Left renal pelvis (tissue), 4 donors: ENCODE data around the gene ZBTB33. TPM values are rescaled to one million over a fixed set of nuclear protein-coding genes. Genes with fewer than 3 reads are reported as not detected.

Experiments
- DNase-seq, 4 donors: peaks; one replicate each; pipeline ENCODE4 v3.0.0-alpha.2; 2013; ENCODE audit warnings: low read depth in 4 of 4, low spot score in 3 of 4
- polyA plus RNA-seq, 4 donors: library from polyadenylated mRNA; unstranded; fragments of 120-200 nt; gene quantifications; one replicate each; pipeline ENCODE4 v1.2.1, GENCODE V29; 2013; ENCODE audit not compliant: insufficient read length in 4 of 4

ZBTB33 gene, protein sequence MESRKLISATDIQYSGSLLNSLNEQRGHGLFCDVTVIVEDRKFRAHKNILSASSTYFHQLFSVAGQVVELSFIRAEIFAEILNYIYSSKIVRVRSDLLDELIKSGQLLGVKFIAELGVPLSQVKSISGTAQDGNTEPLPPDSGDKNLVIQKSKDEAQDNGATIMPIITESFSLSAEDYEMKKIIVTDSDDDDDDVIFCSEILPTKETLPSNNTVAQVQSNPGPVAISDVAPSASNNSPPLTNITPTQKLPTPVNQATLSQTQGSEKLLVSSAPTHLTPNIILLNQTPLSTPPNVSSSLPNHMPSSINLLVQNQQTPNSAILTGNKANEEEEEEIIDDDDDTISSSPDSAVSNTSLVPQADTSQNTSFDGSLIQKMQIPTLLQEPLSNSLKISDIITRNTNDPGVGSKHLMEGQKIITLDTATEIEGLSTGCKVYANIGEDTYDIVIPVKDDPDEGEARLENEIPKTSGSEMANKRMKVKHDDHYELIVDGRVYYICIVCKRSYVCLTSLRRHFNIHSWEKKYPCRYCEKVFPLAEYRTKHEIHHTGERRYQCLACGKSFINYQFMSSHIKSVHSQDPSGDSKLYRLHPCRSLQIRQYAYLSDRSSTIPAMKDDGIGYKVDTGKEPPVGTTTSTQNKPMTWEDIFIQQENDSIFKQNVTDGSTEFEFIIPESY
- polyA plus RNA-seq, result 10 to 100 TPM; 20.7 to 35.3 (median 25.0) TPM

DNA sequence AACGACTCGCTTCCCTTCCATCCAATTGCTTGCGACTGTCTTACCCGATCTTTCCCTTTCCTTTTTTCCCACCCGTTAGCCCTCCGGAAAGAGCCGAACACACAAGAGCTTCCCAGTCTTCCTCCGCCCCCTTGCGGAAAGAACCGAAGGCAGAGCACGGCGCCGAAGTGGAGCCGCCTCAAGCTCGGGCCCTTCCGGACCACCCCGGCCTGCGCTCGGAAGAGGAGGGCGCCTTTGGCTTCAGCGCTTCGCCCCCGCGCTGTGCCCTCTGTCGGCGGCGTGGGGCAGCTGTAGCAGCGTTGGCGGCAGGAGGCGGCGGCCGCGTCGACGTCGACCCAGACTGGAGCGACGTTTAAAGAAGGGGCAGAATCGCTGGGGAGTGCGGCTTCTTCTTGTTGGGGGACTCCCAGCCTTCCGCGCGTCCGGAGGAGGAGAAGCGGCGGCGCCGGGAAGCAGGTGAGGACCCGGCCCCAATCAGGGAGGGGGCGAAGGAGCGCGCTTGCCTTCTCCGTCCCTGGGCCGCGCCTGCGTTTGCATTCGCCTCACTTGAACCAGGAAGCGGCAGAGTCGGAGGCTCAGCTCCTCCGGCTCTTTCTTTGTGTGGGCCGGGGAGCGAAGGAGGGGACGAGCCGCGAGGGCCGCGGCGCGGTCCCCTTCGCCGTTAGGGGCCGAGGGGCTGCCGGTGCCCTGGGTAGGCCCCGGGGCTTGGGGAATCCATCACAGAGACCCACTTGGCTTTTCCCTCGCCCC, at the start of gene ZBTB33:
Gene ZBTB33 (plus strand): TSS at position 291 of the 750 bp plus-strand sequence. CDS start 2,604 bp downstream, outside the sequence.
- peak; percentile 73 to 89 (median 82) for DNase-seq

DNA sequence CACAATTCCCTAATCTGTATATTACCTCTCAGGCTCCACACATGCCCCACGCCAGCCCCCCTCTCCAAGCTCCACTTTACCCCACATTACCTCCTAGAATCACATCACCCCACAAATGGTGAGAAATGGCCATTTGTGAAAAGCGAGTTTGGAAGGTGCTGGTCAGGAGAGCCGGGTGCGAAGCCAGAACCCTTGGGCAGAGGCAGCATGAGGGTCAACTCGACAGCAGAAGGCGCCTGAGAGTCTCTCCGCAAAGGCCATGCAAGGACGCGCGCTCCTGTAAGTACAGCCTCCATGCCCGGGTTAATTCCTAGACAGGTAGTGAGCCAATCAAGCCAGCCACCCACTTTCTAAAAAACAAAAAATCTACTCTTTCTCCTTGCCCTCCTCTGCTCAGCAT, 49.8 kb upstream of the ZBTB33 start:
- DNase-seq, result no peak

DNA sequence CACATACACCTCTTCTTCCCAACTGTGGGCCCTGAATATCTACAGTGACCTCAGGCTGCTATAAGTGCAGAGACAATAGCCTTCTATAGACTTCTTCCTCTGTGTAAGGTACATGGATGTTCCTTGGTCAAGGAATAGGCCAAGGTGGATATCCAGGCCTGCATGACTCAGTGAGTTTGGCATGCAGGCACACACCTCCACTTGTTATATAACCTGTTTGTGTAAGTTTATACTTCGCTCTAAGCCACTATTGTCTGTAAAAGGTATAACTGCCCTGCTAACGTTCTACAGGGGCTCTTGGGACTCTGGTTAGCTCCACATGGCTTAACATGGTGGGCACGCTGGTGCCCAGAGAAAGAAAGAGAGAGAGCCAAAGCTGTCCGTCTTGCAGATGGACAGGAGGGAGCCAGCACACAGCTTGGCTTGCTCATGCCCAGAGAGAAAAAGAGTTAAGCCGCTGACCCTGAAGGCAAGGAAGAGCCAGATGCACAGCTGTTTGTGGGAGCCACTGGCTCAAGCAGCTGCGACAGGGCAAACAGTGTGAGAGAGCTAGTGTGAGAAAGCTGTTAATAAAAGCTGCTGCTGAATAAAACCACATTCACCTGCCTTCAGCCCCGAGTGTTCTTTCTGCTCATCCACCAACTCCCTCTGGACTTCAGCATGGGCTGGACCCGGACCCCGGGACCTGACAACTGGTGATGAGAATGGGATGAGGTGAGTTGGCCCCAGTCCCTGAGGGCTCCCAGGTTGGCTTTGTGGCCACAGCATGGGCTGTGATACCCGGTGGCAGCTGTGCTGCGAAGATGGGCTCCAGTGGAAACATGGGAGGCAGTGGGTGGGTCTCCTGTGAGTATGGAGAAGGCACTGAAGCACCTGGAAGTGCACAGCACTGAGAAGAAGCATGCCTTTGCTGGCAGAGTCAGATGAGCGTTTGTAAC, 44.5 kb upstream of the ZBTB33 start:
- DNase-seq, result no peak

DNA sequence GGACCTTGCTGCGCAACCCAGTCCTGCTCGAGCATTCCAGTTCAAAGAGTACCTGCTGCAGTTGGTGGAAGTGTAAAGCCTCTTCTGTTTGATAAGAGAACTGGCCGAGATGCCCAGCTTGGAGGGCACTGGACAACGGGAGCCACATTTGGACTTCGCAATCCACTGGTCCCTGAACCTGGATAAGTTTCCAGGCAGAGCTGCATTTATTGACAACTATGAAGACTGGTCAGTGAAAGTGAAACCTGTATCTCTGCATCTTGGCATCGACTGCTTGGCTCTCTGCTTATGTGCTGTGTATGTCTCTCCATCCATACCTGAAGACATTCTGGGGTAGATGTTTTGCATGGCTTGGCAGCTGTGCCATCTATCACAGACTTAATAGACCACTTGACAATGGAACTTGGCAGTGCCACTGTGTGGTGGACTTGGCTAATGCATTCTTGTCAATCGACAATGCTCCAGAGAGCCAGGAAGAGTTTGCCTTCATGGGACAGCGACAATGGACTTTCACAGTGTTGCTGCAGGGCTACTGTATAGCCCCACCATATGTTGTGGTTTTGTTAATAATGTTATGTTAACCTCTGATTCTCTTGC, 43.5 kb upstream of the ZBTB33 start:
- DNase-seq, result peak in 2 of 4 donors; percentile 0 to 22

DNA sequence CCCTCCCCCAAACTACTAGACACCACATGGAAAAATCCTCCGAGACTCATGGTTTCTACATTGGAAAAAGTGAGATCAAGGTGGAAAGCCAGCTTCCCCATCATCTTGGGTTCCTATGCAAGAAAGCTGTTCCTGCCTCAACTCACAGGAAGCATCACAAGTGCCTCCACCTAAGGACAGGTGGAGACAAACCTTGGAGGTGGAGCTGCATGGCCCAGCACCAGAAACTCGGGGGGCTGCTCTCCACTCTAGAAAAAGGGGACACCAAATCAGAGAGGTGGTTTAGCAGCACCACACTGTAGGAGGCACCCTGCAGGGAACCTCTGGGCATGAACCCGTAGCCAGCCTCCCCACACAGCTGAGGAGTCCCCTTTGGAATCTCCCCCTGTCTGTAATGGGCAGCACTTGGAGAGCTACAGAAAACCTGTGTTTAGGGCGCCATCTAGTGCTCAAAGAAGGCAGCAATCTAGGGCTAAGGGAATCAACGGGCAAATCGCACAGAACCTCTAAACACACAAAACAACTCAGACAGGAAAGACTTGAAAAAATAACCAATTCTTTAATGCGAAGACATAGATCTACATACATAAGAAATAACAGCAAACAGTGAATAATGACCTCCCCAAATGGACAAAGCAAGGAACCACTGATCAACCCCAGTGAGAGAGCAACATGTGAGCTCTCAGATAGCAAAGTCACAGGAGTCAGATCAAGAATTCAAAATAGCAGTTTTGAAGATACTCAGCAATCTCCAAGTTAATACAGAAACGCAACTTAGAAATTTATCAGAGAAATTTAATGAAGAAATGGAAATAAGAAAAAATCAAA, 37.0 kb upstream of the ZBTB33 start:
- peak in 3 of 4 donors; percentile 22 to 36 (median 29) for DNase-seq

DNA sequence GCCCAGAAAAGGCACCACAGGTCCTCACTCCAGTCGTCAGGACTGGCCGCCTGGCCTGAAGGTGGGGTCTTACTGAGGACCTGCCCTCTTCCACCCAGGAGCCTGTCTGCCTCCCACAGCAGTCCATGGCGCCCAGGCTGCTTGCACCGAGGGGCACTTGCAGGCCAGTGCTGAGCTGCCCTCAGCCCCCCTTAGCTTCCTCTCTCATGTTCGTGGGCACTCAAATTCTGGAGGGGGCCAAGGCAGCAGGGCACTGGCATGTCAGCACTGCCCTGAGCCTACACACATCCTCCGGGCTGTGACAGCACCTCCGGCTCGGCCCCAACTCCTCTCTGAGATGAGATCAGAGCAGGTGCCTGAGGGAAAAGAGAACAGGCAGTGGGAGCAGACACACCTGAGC, 27.2 kb upstream of the ZBTB33 start:
- no peak for DNase-seq

DNA sequence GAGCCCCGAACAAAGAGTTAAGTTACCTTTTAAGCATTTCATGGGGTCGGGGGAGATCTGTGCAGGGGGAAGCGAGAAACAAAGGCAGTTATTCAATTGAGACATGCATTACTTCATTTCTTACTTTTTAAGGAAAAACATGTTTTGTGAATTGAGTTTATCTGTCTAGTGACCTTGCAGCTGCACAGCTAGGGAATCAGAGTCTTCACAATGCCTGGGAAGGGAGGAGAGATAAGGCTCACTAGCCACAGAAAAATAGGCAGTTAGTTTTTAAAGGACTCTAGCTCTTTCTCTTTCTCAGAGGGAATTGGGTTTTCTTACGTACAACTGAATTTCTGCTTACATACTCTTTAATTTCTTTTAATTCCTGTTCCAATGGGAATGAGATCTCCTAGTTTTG, 26.2 kb upstream of the ZBTB33 start:
- no peak for DNase-seq

DNA sequence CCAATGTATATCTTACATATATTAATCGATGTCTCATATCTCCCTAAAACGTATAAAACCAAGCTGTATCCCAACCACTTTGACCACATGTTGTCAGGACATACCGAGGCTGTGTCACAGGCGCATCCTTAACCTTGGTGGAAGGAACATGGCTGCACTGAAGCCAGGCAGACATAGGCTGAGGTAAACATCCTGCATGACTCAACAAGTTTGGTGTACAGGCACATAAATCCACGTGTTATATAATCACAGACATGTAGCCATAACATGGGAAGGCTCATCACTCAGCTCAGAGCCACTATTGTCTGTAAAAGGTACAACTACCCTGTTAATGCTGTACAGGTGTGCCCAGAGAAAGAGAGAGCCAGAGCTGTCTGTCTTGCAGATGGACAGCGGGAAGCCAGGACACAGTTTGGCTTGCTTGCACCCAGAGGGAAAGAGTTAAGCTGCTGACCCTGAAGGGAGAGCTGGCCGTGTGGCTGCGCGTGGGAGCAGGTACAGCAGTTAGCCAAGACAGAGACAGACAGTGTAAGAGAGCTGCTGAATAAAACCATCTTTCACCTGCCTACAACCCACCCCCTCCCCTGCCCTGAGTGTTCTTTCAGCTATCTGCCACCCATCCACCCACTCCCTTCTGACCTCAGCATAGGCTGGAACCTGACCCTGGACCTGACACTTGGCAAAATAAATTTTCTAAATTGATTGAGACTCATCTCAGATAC, 22.3 kb upstream of the ZBTB33 start:
- DNase-seq, result no peak

DNA sequence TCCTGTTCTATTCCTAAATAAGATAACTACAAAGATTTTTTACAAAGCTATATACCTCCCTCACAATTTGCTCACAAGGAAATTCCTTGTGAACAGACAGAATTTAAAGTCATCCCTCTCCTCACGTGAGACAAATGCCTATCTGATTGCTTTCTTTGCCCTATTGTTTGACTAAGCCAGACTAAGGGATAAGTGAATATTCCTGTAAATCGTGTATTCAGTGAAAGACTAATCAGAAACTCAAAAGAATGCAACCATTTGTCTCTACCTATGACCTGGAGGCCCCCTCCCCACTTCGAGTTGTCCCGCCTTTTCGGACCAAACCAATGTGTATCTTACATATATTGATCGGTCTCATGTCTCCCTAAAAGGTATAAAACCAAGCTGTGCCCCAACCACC, 15.3 kb upstream of the ZBTB33 start:
- DNase-seq, result no peak

DNA sequence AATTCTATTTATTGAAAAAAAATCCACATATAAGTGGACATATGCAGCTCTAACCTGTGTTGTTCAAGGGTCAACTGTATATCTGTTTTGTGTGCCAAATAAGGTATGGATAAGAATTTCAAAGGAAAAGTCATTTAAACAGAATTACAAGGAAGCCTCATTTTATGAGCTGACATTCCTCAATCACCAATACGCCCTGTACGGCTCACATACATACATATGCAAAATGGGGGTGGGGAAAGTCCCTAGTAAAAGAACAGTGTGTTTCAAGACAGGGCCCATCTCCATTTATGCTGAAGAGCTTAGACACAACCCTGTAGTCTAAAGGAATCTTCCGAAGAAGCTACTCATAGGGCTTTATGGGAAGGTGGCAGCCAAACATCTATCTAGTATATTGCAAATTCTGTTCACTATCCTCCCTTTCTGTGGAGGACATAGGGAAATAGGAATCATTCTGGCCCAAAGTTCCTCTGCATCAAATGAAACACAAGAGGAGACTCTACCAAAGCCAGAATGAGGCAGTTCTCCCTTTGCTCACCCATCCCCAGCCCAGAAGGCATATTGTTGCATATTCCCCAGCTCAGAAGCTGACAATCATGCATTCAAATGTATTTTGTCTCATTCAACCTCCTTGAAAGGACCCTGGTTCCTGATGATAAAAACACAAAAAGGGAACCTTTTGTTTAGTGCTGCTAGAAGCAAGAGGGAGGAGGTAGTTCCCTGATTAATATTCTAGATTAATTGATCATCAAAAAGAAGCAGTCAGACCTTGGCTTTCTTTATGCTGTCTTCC, 13.7 kb upstream of the ZBTB33 start:
- DNase-seq, result no peak

DNA sequence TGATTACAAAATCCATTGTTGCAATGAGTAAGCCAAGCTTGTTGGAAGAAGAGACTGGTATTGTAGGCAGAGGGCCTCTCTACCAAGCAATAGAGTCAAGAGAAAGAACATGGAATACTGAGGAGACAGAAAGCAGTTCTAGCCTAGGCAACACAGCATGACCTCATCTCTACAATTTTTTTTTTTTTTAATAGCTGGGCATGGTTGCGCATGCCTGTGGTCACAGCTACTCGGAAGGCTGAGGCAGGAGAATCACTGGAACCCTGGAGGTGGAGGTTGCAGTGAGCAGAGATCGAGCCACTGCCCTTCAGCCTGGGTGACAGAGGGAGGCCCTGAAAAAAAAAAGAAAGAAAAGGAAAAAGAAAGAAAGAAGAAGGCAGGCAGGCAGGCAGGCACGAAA, 11.7 kb upstream of the ZBTB33 start:
- no peak for DNase-seq

DNA sequence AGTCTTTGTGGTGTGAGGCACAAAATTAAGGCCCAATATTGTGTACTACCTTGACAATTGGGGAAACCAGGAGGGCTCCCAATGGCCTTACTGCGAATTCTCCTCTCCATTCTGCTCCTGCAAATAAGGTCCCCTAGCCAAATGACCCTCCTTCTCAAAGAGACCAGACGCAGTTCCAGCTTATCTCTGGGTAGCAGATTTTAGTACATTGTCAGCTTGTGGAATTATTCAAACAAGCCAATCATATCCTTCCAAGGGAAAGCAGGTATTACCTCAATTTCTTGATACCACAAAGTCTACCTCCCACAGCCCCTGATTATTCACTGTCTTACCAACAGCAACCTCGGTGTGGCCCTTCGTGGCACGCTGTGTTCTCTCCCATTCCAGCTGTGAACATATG, 7.8 kb upstream of the ZBTB33 start:
- no peak for DNase-seq

DNA sequence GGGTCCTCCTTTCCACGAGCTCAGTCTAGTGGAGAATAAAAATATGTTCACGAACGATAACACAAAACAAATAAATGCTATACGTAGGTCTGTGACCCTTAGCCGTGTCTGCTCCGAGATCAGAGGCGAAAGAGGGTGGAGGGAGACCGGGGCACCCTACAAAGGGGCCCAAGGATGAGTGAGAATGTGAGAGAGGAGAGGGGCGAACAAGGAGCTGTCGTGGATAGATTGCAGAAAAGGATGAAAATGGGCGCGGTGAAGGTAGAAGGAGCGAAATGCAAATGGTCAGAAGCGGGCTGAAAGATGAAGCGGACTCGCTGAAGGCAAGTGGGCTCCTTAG, 6.2 kb upstream of the ZBTB33 start:
- DNase-seq, result no peak

DNA sequence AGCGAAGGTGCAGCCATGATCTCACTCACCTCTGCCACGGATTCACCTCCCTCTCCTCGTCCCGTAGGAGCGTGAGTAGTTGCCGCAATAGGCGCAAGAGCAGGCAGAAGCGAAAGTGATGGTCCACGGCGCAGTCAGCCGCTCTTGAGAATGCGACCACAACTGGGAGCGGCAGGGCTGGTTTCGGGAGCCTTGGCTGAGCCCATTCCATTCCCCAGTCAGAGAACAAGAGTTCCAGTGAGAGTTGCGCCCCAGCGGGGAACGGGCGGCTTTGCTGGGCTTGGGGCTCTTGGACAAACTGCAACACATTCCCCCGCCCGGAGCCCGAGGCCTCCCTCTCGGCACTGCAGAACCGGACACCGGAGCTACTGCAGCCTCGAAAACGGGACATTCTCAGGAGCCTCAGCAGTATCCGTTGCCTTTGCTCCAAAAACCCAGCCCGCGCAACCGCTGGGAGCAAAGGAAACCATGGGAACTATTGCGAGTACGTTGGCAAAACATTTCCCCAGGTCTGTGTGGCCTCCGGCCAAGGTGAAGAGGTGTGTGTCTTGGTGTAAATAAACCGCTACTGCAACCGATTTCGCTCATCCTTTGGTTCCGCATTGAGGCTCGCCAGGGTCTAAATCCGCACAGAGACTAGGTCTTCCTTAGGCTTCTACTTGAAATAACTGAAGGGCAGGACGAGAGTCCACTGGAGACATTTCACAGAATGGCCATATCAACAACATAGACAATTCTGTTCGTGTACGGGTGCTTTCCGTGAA, 5.7 kb upstream of the ZBTB33 start:
- peak; percentile 56 to 72 (median 62) for DNase-seq

DNA sequence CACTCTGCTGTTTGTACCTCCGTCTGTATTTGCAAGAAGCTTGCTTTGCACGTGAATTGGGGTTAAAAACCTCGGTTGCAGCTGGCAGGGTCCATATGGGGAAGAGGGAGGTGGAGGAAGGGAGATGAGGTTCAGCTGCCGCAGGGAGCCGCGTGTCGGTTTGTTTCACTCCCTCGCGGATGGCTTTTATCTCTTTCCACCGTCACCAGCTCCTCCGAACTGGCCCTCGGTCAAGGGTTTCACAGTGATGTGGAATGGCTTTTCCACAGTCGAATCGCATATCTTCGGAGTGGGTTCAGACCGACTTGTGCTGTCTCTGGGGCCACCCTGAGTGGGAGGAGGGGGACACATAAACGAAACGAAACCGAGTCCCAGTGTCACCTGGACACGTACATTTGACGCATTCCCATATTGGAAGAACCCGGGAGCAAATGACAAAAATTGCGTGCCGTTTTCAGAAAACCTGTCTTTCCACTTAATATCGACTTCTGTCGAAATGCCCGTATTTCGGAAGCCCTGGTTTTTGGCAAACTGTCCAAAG, 929 bp downstream of the ZBTB33 start:
- peak in 3 of 4 donors; percentile 12 to 29 (median 12) for DNase-seq

DNA sequence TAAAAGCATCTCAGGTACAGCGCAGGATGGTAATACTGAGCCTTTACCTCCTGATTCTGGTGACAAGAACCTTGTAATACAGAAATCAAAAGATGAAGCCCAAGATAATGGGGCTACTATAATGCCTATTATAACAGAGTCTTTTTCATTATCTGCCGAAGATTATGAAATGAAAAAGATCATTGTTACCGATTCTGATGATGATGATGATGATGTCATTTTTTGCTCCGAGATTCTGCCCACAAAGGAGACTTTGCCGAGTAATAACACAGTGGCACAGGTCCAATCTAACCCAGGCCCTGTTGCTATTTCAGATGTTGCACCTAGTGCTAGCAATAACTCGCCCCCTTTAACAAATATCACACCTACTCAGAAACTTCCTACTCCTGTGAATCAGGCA, 3.2 kb downstream of the ZBTB33 start:
- DNase-seq, result no peak

DNA sequence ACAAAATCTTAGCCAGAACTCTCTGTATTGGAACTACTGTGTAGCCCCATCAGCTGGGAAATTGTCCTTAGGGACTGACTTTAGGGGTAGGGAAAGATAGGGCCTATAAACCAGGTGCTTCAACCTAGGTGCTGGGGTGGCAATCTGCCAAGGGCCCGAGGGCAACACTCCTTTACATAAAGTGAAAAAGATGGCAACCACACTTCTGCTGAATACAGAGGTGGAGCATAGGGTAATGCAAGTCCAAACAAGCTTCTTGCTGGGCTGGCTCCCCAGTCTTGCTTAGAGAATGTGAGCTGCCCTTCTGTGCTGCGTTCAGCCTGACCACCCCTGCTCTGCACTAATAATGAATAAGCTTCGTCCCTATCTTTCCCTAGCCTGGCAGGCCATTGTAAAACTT, 9.8 kb downstream of the ZBTB33 start:
- DNase-seq, result no peak
